ENCODE results near the gene FAM47E.

DNA sequence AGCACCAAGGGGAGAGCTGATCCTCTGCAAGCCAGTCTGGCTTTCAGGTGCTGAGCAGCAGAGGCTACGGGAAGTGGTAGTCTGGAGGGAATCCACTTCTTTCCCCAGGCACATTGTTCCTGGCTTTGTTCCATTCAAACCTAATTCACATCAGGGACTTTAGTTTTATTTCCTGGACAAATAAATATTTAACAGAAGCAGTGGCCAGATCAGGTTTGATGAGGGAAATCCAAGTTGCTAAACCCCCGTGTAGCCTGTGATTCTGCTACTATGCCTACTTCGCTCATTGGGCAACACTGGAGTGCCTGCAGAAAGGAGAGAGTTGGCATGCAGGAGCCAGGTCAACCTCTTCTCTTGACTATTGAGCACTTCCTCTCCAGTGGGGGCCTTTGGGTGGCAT is 41.2 kb downstream of the FAM47E start:
- TF ChIP-seq CTCF (IDR thresholded peaks at IDR 0.05 in 2 of 3, conservative IDR thresholded peaks at IDR 0.05 in 1 of 3; ENCODE audit: insufficient read depth in 2 of 3, low read depth in 1 of 3, low read length in 3 of 3) = no peak
- no peak for TF ChIP-seq CBFA2T2 (conservative IDR thresholded peaks at IDR 0.05)
- no peak for TF ChIP-seq PKNOX1 (IDR thresholded peaks at IDR 0.05)
- no peak for TF ChIP-seq EZH2 (IDR thresholded peaks at IDR 0.05; ENCODE audit: borderline replicate concordance, low read depth, low read length)
- no peak for TF ChIP-seq DIDO1 (tag; IDR thresholded peaks at IDR 0.05; ENCODE audit: low read depth)
- TF ChIP-seq POLR2A (conservative IDR thresholded peaks at IDR 0.05) = no peak
- no peak for TF ChIP-seq NFRKB (IDR thresholded peaks at IDR 0.05; ENCODE audit: low read depth)
- TF ChIP-seq ZNF274 (IDR thresholded peaks at IDR 0.05; ENCODE audit: borderline replicate concordance, low read depth, low read length) = no peak
- TF ChIP-seq HNRNPH1 (optimal IDR thresholded peaks at IDR 0.05; ENCODE audit: low read depth, low read length) = no peak
